NCI-H1436 (cell line): ENCODE measurements around the gene BARX2.

Source experiments
- DNase-seq: peaks from one replicate; lab custom pipeline; 2025; lab: John Stamatoyannopoulos, UW

Gene BARX2

GRCh38 chr11:129402206-129403171 is 26.8 kb downstream of the BARX2 start:
- no peak for DNase-seq

GRCh38 chr11:129404731-129405130 is 29.1 kb downstream of the BARX2 start:
- DNase-seq, result no peak

DNA sequence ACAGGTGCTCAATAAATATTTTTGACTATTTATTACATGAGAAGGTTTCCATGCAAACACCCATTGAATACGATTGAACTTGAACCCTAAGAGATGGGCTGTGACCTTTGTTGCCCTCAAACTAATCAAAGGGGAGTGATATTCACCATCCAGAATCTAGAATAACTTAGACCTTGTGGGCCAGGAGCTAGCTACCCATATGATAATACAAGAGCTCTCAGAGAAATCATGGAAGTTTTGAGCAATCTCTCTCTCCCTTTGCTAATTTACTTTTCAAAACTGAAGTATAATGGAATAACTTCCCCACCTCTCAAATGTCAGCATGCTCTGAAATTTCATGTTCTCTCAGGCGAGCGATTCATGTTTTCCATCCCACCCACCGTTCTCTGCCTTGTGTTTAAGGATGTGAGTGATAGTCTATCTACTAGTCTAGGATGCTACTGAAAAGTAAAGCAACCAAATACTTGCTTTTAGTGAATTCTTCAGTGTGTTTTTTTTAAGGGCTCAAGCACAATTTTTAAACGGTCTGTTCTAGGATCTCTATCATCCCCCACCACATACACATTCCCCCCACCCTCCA is 33.3 kb downstream of the BARX2 start:
- DNase-seq, result no peak

DNA sequence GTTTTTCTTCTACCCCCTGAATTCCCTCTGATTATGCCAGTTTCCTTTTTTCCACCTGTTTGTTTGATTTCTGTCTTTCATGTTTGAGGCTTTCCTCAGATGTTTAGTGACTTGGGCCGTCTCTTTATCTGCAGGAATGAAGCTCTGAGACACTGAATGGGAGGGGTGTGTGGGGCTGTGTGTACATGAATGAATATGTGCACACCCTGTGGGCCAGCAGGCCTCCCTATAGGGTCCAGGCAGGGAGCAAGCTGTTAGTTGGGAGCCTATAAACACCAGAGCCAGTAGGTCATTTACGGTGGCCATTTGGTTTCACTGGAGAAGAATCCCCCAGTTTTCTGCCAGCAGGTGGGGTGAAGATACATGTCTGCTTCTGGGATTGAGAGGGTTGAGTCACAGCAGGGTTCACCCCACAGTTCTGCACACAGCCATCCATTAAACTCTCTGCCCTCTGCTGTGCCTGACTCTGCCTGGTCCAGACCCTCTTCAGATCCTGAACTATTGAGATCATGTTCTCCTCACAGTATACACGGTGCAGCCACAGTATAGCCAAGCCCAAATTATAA is 34.8 kb downstream of the BARX2 start:
- no peak for DNase-seq

GRCh38 chr11:129412494-129412893 is 36.8 kb downstream of the BARX2 start:
- DNase-seq, result no peak

- no peak for DNase-seq
Measured at GRCh38 chr11:129414144-129414872, 38.7 kb downstream of the BARX2 start.

- DNase-seq, result no peak
Measured at GRCh38 chr11:129416080-129416820, 40.6 kb downstream of the BARX2 start.

DNA sequence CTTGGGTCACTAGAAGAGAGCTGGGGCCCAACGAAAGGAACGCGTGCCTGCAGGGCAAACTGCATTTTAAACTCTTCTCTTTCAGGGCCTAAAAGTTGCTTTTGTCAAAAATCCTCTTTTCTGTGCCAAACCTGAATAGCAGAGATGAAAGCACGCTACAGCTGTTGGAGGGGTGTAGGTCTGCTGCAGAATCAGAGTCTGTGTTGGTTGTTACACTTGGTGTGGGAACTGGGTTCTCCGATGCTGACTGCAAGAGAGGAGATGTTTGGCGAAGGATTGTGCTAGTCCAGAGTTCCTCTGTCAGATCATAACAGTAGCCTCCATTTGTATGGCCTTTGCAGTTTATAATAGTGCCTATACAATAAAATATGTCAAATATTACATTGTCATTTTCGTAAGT is 41.8 kb downstream of the BARX2 start:
- DNase-seq, result no peak

DNA sequence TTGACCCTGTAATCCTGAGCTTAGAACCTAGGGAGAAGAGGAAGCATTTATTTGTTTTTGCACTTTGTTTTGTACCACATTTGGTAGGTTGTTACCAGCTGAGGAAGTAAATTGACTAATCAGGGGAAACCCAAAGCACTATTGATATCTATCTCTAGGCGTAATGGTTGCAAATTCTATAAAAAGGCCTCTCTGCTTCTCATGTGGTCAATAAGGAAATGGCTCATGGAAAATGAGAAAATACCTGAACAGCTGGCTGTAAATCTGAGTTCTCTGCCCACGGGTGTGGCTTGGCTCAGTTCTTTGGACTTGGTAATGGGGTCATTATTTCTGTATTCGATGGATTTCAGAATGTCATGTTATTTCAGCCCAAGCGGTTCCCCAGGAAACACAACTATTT is 42.4 kb downstream of the BARX2 start:
- no peak for DNase-seq

DNA sequence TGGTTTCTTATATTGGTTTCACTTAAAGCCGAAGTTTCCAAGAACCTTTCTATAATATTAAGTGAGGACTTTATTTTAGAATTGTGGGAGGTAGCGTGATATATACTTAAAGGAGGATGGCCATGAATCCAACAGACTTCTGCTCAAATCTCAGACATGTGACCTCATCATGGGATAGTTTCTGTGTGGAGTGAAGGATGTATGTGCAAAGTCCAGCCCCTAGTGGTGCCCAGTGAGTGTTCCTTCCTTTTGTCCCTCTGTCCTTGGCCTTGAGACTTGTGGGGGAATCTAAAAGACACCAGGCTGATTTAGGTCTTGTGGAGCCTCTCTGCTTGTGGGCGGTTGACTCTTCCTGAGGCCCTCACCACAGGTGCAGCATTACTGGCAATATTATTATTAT is 43.7 kb downstream of the BARX2 start:
- no peak for DNase-seq

DNA sequence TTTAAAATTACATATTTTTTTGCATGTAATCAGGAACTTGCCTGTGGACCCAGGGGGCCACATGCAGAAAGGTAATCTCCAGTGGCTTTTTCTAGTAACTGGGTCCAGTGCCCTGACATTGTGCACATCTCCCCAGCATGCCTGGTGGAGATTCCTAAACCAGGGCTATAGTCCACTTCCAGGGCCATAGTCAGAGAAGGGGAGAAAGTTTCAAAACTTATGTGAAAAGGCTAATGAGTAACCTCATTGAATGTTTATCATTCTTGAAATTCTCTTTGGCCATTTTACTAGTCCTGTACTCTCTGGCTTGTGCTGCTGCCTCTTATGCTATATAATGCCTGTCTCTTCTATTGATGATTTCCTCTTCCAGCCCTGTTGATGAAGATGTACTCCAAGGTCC is 47.8 kb downstream of the BARX2 start:
- DNase-seq, result no peak

- no peak for DNase-seq
Measured at GRCh38 chr11:129425214-129425613, 49.6 kb downstream of the BARX2 start.

DNA sequence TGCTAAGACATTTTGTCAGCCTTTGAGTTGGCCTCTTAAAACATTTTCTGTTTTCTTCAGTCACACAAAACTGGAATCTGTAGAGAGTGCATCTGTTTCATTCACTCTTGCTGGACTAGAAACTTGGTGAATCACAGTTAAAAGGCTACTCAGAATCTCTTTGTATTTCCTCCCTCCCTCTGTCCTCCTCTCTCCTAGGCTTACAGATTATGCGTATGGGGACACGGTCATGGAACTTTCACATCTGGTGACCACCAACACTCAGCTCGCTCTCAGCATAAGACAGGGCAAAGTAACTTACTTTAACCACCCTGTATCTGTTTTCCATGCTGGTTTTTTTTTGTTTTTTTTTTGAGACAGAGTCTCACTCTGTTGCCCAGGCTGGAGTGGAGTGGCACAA is 50.4 kb downstream of the BARX2 start:
- DNase-seq, result no peak

DNA sequence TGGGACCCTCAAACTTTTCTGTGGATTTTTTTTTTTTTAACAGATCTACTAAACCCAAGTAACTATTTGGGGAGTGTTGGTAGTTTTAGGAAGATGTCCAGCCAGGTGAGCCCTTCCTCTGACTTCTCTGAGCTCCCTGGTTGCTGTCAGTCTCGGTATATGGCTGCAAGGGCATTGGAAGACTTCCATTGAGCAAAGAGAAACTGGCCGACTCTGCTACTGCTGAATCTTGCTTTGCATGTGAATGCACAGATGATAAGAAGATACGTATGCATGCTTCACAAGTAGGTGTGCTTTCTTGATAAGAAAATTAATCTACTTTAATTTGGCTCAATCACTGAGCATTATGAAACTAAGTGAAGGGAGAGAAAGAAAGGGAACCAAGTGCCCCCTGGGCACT is 51.1 kb downstream of the BARX2 start:
- no peak for DNase-seq

DNA sequence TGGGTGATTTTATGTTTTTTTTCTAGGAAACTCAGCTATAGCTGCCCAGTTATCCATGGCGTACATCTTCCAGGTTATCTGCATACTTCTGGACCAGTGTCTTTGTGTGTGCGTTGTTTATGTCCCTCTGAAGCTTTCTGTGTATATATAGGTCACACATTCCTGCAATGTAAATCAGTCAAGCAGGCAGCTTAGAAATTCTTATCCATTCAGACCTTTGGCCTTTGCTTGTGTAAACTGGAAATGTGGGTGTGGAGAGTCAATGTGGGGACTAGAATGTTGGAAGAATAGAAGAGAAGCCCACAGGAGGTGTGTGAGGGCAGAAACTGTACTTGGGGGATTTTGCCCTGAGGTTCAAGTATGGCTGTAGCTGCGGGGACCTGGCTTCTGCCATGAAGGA is 51.7 kb downstream of the BARX2 start:
- no peak for DNase-seq

DNA sequence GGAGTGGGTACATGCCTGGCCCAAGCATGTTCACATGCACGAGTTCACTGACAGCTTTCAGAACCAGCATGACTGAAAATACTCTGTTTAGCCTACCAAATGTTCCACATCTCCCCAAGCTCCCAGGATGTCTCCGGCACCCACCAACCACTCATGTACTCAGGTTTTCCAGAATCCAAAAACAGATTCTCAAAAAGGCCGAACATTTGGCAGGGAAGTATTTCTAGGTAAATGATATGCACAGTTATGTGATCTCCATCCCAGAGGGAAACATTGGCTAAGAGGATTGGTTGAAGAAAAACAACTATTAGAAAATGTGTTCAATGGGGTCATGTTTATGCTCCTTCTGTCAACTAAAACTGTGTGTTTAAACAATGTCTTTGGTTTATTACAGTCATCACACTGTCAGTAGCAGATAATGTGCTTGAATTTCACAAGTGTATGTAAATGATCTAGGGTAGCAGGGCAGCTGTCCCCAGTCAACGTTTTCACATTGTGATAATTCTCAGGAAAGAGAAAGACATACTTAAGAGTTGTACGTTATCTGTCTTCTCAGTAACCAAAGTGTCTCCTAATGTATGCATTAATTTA is 52.3 kb downstream of the BARX2 start:
- no peak for DNase-seq

DNA sequence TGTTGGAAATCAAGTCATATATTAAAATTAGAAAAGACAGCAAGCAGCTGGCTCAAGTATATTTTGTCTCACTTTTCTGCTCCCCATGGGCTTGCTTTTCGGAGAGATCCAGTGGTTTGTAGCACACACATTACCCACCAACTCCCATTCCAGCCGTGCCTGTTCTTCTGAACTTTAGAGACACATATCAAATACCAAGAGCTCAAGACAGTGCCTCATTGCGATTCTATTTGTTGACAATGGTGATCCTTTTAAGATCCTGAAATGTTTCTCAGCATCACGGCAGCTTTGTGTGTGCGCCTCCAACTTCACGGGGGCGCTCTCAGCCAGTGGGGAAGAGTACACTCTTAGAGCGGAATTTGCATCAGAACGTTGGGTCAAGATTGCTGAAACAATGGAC is 52.9 kb downstream of the BARX2 start:
- no peak for DNase-seq

DNA sequence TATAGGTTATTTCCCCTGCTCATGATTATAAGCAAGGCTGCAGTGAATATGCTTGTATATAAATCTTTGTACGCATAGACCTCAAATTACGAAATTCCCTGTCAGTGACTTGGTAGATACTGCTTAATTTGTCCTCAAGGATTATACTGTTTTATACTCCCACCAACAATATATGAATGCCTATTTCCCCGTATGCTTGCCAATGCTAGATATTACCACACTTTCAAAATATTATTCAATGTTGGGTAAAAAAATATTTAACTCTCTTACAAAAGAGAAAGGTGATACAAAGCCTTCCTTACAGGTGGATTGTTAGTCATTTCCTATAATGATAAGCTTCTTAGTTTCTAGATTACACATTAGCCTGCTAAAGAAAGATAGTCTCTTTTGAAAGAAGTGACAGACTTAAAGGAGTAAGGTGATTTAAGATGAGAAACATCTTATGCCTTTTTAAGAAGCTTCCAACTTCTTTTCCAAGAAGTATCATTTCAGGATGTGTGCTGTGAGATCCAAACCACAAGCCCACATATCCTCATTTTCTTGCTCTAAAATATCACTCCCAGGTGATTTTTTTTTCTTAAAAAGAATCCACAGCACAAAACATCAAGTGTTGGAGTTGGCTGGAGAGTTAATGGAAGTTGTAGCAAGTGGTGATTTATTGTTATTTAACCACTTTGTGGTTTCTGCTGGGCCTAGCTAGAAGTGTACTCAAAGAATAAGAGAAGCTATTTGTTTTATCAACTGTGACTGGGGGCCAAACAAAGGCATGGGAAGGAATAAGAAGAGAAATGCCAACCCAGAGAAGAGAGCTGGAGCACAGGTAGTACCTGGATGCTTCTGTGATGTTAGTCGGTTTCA is 59.2 kb downstream of the BARX2 start:
- no peak for DNase-seq

DNA sequence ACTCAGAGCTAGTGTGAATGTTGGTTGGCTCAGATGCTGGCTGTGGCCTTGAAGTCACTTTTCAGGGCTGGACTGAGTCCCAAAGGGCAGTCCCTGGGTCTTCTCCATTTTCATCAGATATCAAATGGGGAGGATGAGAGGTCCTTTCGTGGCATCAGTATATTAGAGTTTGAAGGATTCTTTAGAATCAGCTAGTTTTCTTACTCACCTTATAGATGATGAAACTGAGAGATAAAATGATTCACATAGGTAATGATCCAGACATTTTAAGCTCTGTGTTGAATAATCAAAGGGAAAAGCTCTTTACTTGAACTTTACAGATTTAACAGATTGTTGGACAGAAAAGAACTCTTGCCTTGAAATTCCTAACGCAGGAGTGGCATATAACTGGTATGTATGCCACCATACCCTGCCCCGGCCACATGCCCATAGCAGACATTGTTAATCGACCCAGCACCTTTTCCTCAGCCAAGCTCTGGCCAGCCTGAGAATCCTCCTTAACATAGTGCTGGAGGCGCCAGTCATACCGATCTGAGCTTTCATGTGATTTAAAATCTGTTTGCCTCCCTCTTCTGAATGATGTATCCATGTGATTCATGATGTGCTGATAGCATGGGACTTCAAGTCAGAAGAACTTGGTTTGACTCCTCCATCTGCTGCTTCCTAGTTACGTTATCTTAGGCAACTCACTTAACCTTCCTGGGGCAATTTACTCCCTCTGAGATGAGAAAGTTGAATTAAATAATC is 60.0 kb downstream of the BARX2 start:
- DNase-seq, result no peak

- DNase-seq, result no peak
Measured at GRCh38 chr11:129436573-129436972, 60.9 kb downstream of the BARX2 start.
